ENCODE data around the gene PACS1.
"Not testable (repeated sequence)": the region's sequence is repeated elsewhere in the genome, so short reads cannot be mapped to it uniquely, and the experiment has no call there.

PACS1 gene

DNA sequence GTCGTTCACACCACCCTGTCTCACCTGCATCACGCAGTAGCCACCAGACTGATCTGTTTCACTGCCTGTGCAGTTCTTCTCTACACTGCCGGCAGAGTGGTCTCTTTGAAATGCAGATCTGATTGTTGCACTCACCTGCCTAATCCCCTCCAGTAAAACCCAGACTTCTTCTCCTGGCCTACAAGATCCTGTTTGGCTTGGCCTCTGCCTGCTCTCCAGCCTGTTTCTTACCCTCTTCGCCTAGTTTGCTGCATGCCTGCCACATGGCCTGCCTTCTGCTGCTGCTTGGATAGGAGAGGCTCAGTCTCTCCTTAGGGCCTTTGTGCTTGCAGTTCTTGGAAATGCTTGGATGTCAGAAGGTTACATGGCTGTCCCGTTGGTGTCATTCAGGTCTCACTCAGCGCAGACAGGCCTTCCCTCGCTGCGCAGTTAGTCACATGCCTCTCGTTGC is 42.0 kb downstream of the PACS1 start:
- no peak overlapping the region for H3K27ac ChIP-seq (ENCODE audit: low read length)
- H3K27me3 ChIP-seq (ENCODE audit: control insufficient read depth, insufficient read depth, low read length) = no peaks in the 10 kb centered on the region
- H3K9me3 ChIP-seq (ENCODE audit: control insufficient read depth, insufficient read depth, low read length) = no peaks in the 10 kb centered on the region
- DNase-seq (ENCODE audit: low read depth, low spot score) = no peak
- WGBS (ENCODE audit: insufficient coverage, insufficient read length) = 100% methylated on average over 1 of the region's 9 CpGs
- no peak overlapping the region for H3K4me3 ChIP-seq (ENCODE audit: low read length)
- peaks cover 4% of the 10 kb centered on the region; the same call in 1 of the 2 replicates for H3K4me1 ChIP-seq (ENCODE audit: control insufficient read depth, insufficient read depth, low read length)
- H3K36me3 ChIP-seq (ENCODE audit: control insufficient read depth, insufficient read depth, low read length) = no peaks in the 10 kb centered on the region

GRCh38 chr11:66112601-66113499 is 42.8 kb downstream of the PACS1 start:
- no peak for DNase-seq (ENCODE audit: low read depth, low spot score)
- no CpG with 5 or more reads among the region's 3 CpGs for WGBS (ENCODE audit: insufficient coverage, insufficient read length)

GRCh38 chr11:66114957-66115356 is 44.9 kb downstream of the PACS1 start:
- not testable (repeated sequence) for H3K27ac ChIP-seq (ENCODE audit: low read length); H3K36me3 ChIP-seq (ENCODE audit: control insufficient read depth, insufficient read depth, low read length); H3K27me3 ChIP-seq (ENCODE audit: control insufficient read depth, insufficient read depth, low read length); DNase-seq (ENCODE audit: low read depth, low spot score); H3K4me1 ChIP-seq (ENCODE audit: control insufficient read depth, insufficient read depth, low read length); H3K9me3 ChIP-seq (ENCODE audit: control insufficient read depth, insufficient read depth, low read length); H3K4me3 ChIP-seq (ENCODE audit: low read length)
- WGBS (ENCODE audit: insufficient coverage, insufficient read length) = no CpG with 5 or more reads among the region's 3 CpGs

More at GRCh38 chr11:66112601-66113499, 42.8 kb downstream of the PACS1 start:
- Histone ChIP-seq H3K36me3 (ENCODE audit: control insufficient read depth, insufficient read depth, low read length) (no peaks in the 10 kb centered on the region), H3K9me3 (ENCODE audit: control insufficient read depth, insufficient read depth, low read length) (no peaks in the 10 kb centered on the region), H3K4me1 (ENCODE audit: control insufficient read depth, insufficient read depth, low read length) (peaks cover 4% of the 10 kb centered on the region; the same call in 1 of the 2 replicates), H3K4me3 (ENCODE audit: low read length) (no peak overlapping the region), H3K27ac (ENCODE audit: low read length) (no peak overlapping the region), H3K27me3 (ENCODE audit: control insufficient read depth, insufficient read depth, low read length) (no peaks in the 10 kb centered on the region)

DNA sequence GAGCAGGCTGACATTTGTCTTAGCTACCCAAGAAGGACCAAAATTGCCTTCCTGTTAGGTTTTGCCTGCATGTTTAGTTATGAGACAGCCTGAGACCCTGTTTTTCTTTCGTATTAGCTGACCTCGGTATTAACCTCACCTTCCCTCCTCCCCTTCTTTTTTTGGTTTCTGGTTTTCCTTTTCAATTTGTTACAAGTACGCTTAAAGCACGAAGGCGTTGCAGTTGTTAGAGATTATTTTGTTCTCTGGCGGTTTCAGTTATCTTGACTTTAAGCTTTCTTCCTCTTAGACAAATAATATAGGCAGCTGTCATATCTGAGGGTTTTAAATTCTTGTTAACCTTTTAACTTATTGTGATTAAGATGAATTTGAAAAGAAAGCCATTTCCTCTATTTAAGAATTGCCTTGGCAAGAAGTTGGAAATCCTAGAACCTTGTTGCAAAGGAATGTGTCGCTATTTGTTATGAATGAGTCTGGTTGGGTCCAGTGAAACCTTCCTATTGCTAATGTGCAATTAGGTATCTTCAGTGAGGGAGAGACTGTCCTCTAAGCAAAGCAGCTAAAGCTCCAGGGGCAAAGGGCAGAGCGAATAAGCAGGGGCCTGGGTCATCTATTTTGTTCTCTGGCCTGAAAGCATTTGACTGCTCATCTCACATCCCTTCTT is 45.7 kb downstream of the PACS1 start:
- no peaks in the 10 kb centered on the region for H3K27me3 ChIP-seq (ENCODE audit: control insufficient read depth, insufficient read depth, low read length)
- H3K4me1 ChIP-seq (ENCODE audit: control insufficient read depth, insufficient read depth, low read length) = peaks cover 4% of the 10 kb centered on the region; the same call in 1 of the 2 replicates
- H3K36me3 ChIP-seq (ENCODE audit: control insufficient read depth, insufficient read depth, low read length) = no peaks in the 10 kb centered on the region
- DNase-seq (ENCODE audit: low read depth, low spot score) = no peak
- no peaks in the 10 kb centered on the region for H3K9me3 ChIP-seq (ENCODE audit: control insufficient read depth, insufficient read depth, low read length)
- H3K27ac ChIP-seq (ENCODE audit: low read length) = no peak overlapping the region
- WGBS (ENCODE audit: insufficient coverage, insufficient read length) = no CpG with 5 or more reads among the region's 8 CpGs
- no peak overlapping the region for H3K4me3 ChIP-seq (ENCODE audit: low read length)

DNA sequence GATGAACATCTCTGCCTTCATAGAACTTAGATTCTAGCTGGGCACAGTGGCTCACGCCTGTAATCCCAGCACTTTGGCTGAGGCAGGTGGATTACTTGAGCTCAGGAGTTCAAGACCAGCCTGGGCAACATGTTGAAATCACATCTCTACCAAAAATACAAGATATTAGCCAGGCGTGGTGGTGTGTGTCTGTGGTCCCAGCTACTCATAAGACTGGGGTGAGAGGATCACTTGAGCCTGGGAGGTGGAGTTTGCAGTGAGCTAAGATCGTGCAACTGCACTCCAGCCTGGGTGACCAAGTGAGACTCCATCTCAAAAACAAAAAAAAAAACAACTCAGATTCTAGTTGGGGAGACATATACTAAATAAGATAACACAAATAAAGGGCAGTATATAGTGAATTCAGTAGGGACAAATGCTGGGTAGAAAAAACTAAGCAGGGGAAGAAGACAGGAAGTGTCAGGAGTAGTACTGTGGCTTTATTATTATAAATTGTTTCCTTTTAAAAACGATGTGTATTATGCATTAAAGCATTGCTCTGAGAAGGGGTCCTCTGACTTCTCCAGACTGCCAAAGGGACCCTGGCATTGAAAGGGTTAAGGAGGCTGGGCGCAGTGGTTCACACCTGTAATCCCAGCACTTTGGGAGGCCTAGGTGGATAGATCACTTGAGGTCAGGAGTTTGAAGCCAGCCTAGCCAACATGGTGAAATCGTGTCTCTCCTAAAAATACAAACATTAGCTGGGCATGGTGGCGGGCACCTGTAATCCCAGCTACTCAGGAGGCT is 46.7 kb downstream of the PACS1 start:
- Histone ChIP-seq H3K27me3 (ENCODE audit: control insufficient read depth, insufficient read depth, low read length) (no peaks in the 10 kb centered on the region), H3K4me3 (ENCODE audit: low read length) (no peak overlapping the region), H3K9me3 (ENCODE audit: control insufficient read depth, insufficient read depth, low read length) (no peaks in the 10 kb centered on the region), H3K27ac (ENCODE audit: low read length) (no peak overlapping the region), H3K4me1 (ENCODE audit: control insufficient read depth, insufficient read depth, low read length) (peaks cover 4% of the 10 kb centered on the region; the same call in 1 of the 2 replicates), H3K36me3 (ENCODE audit: control insufficient read depth, insufficient read depth, low read length) (no peaks in the 10 kb centered on the region)
- no CpG with 5 or more reads among the region's 7 CpGs for WGBS (ENCODE audit: insufficient coverage, insufficient read length)
- DNase-seq (ENCODE audit: low read depth, low spot score) = no peak

- no peak overlapping the region for H3K4me3 ChIP-seq (ENCODE audit: low read length)
- no peaks in the 10 kb centered on the region for H3K27me3 ChIP-seq (ENCODE audit: control insufficient read depth, insufficient read depth, low read length)
- H3K27ac ChIP-seq (ENCODE audit: low read length) = no peak overlapping the region
- H3K4me1 ChIP-seq (ENCODE audit: control insufficient read depth, insufficient read depth, low read length) = no peaks in the 10 kb centered on the region
- H3K36me3 ChIP-seq (ENCODE audit: control insufficient read depth, insufficient read depth, low read length) = no peaks in the 10 kb centered on the region
- no peak for DNase-seq (ENCODE audit: low read depth, low spot score)
- no CpG with 5 or more reads among the region's 3 CpGs for WGBS (ENCODE audit: insufficient coverage, insufficient read length)
- no peaks in the 10 kb centered on the region for H3K9me3 ChIP-seq (ENCODE audit: control insufficient read depth, insufficient read depth, low read length)
These were observed 48.8 kb downstream of the PACS1 start for GRCh38 chr11:66118847-66119246.

DNA sequence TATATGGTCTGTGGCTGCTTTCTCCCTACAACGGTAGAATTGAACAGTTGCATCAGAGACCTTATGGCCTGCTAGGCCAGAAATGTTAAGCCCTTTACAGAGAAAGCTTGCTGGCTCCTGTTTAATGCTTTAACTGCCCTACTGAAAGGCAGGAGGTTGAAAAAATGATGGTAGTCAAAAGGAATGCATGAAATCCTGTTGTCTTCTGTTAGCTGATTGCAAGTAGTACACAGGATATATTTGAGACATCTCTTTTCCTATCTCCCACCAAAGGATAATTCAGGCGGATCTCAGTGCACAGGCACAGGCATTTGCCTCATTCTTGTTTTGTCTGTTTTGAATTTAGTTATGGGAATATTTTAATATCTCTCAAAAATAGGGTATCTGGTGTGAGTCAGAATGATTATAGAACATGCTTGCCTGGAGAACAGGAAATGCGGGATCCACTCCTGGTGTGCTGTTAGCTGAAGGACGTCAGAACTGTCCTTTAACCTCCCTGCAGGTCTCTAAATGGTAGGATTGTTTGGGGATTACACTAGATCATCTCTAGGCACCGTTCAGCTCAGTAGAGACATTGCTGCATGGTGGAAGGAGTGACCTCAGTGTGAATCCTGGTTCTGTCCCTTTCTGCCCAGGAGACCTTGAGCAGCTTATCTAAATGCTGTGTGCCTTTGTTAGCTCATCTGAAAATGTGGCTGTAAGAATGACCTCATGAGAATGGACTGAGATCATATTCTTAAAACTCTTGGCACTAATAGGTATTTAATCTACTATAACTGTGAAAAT is 49.5 kb downstream of the PACS1 start:
- H3K9me3 ChIP-seq (ENCODE audit: control insufficient read depth, insufficient read depth, low read length) = no peaks in the 10 kb centered on the region
- DNase-seq (ENCODE audit: low read depth, low spot score) = no peak
- H3K27me3 ChIP-seq (ENCODE audit: control insufficient read depth, insufficient read depth, low read length) = no peaks in the 10 kb centered on the region
- no peaks in the 10 kb centered on the region for H3K4me1 ChIP-seq (ENCODE audit: control insufficient read depth, insufficient read depth, low read length)
- no CpG with 5 or more reads among the region's 5 CpGs for WGBS (ENCODE audit: insufficient coverage, insufficient read length)
- H3K4me3 ChIP-seq (ENCODE audit: low read length) = no peak overlapping the region
- no peaks in the 10 kb centered on the region for H3K36me3 ChIP-seq (ENCODE audit: control insufficient read depth, insufficient read depth, low read length)
- H3K27ac ChIP-seq (ENCODE audit: low read length) = no peak overlapping the region

DNA sequence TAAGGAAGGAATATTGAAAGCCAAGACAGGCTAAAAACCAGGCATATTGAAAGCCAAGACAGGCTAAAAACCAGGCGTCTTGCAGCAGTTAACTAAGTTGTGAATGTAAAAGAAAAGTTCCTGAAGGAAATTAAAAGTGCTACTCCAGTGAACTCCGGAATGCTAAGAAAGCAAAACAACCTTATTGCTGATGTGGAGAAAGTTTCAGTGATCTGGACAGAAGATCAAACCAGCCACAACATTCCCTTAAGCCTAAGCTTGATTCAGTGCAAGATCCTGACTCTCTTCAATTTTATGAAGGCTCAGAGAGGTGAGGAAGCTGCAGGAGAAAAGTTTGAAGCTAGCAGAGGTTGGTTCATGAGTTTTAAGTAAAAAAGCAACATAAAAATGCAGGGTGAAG is 51.4 kb downstream of the PACS1 start:
- Histone ChIP-seq H3K4me3 (ENCODE audit: low read length) (no peak overlapping the region), H3K27ac (ENCODE audit: low read length) (no peak overlapping the region), H3K4me1 (ENCODE audit: control insufficient read depth, insufficient read depth, low read length) (no peaks in the 10 kb centered on the region), H3K9me3 (ENCODE audit: control insufficient read depth, insufficient read depth, low read length) (no peaks in the 10 kb centered on the region), H3K36me3 (ENCODE audit: control insufficient read depth, insufficient read depth, low read length) (no peaks in the 10 kb centered on the region), H3K27me3 (ENCODE audit: control insufficient read depth, insufficient read depth, low read length) (no peaks in the 10 kb centered on the region)
- DNase-seq (ENCODE audit: low read depth, low spot score) = no peak
- WGBS (ENCODE audit: insufficient coverage, insufficient read length) = no CpG with 5 or more reads among the region's 2 CpGs

DNA sequence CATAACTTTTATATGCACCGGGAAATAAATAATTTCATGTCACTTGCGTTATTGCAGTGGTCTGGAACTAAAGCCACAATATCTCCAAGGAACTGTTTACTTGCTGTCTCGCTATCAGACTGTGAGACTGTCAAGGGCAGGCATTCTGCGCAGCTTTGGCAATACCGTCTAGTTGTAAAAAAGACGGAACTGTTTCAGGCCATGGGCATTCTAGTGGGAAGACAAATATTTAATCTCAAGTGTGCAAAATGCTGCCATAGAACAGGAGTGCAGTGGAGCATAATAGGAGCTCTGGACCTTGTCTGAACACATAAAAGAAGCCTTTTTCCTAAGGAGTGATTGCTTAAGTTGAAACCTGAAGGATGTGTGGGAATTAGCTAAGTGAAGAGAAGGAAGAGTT is 53.8 kb downstream of the PACS1 start:
- H3K9me3 ChIP-seq (ENCODE audit: control insufficient read depth, insufficient read depth, low read length) = no peaks in the 10 kb centered on the region
- H3K4me3 ChIP-seq (ENCODE audit: low read length) = no peak overlapping the region
- no peaks in the 10 kb centered on the region for H3K36me3 ChIP-seq (ENCODE audit: control insufficient read depth, insufficient read depth, low read length)
- DNase-seq (ENCODE audit: low read depth, low spot score) = no peak
- peaks cover 2% of the 10 kb centered on the region; the same call in 1 of the 2 replicates for H3K4me1 ChIP-seq (ENCODE audit: control insufficient read depth, insufficient read depth, low read length)
- H3K27ac ChIP-seq (ENCODE audit: low read length) = no peak overlapping the region
- WGBS (ENCODE audit: insufficient coverage, insufficient read length) = no CpG with 5 or more reads among the region's 6 CpGs
- H3K27me3 ChIP-seq (ENCODE audit: control insufficient read depth, insufficient read depth, low read length) = no peaks in the 10 kb centered on the region
